Stomach (tissue), 9 donors: Measurements from ENCODE around the gene PKD1L1. TPM values are rescaled to one million over a fixed set of nuclear protein-coding genes. Genes with fewer than 3 reads are reported as not detected.

Source experiments
- DNase-seq, 2 donors: peaks; one replicate each; pipeline versions ENCODE4 v3.0.0 to v3.0.0-alpha.2; 2013 to 2019
- H3K27ac ChIP-seq, 5 donors: fragments of 200-600 bp in 4 of 5; sonication (generic) in 4 of 5; one replicate each; pipeline ENCODE4 v1.5.1; 2013 to 2019; ENCODE audit warnings: mild to moderate bottlenecking in 1 of 5, moderate library complexity in 1 of 5
- H3K27me3 ChIP-seq, 3 donors: fragments of 200-600 bp; sonication (generic); one replicate each; pipeline ENCODE4 v1.5.1; 2017 to 2019; ENCODE audit warnings: mixed run types in 1 of 3
- H3K36me3 ChIP-seq, 4 donors: fragments of 200-600 bp; sonication (generic); 1 replicate in 3 of 4; 2 replicates in 1 of 4; pipeline ENCODE4 v1.5.1; 2016 to 2019
- H3K4me1 ChIP-seq, 4 donors: fragments of 200-600 bp; sonication (generic); one replicate each; pipeline ENCODE4 v1.5.1; 2016 to 2019
- H3K4me3 ChIP-seq, 4 donors: fragments of 200-600 bp; sonication (generic) in 3 of 4; one replicate each; pipeline ENCODE4 v1.5.1; 2016 to 2019; ENCODE audit warnings: mild to moderate bottlenecking in 1 of 4
- H3K9me3 ChIP-seq, 4 donors: fragments of 200-600 bp; sonication (generic); one replicate each; pipeline ENCODE4 v1.5.1; 2016 to 2019
- CTCF ChIP-seq, 7 experiments: fragments of 450-650 bp in 4 of 7; fragments of 200-600 bp in 3 of 7; sonication (generic) in 3 of 7; IDR thresholded peaks; one replicate each; pipeline ENCODE4 v1.5.1; 2016 to 2019; ENCODE audit warnings: antibody characterized with exemption in 7 of 7, control low read depth in 2 of 7, mild to moderate bottlenecking in 1 of 7
- EP300 ChIP-seq: sonication (generic); formaldehyde crosslinking; IDR thresholded peaks from one replicate; pipeline ENCODE4 v1.6.1; 2017; ENCODE audit warnings: antibody characterized with exemption
- POLR2A ChIP-seq, 4 donors: fragments of 450-650 bp; IDR thresholded peaks; one replicate each; pipeline ENCODE4 v1.6.1; 2016; ENCODE audit warnings: antibody characterized with exemption in 4 of 4, control low read depth in 2 of 4, mild to moderate bottlenecking in 1 of 4, moderate library complexity in 1 of 4
- POLR2AphosphoS5 ChIP-seq, 3 donors: sonication (generic); formaldehyde crosslinking; IDR thresholded peaks; one replicate each; pipeline ENCODE4 v1.6.1; 2016; ENCODE audit warnings: antibody characterized with exemption in 3 of 3
- WGBS, 5 donors: extraction: QIAGEN DNeasy Blood & Tissue Kit in 3 of 5; methylation state at CpG; one replicate each; pipeline versions ENCODE4 v1.1.5 to v1.1.7; 2013 to 2018; 5-methylcytosine and 5-hydroxymethylcytosine counted together
- intact Hi-C: fragments of 100-400 bp; cut with DNase I; formaldehyde crosslinking; loops from one replicate; pipeline ENCODE4 v1.15.1; 2023; ENCODE audit warnings: low total_unique reads
- polyA plus RNA-seq, 3 donors: library from polyadenylated mRNA; stranded (reverse); fragments of 200-250 nt; gene quantifications; one replicate each; pipeline ENCODE4 v1.2.3, GENCODE V29; 2013
- total RNA-seq, 5 donors: library from RNA; depleted of rRNA; stranded (reverse); fragments of >200 nt; gene quantifications; one replicate each; pipeline versions ENCODE4 v1.1.0 to v1.2.3, GENCODE V29; 2014 to 2016
- donor health status: healthy with polysubstance abuse.
- donor health status: Bipolar disorder and iron deficiency.
- donor health status: healthy.

PKD1L1 gene
- total and polyA plus RNA-seq, 8 donors, result under 0.01 to 1.2 (median 0.10) TPM; not detected in 2

DNA sequence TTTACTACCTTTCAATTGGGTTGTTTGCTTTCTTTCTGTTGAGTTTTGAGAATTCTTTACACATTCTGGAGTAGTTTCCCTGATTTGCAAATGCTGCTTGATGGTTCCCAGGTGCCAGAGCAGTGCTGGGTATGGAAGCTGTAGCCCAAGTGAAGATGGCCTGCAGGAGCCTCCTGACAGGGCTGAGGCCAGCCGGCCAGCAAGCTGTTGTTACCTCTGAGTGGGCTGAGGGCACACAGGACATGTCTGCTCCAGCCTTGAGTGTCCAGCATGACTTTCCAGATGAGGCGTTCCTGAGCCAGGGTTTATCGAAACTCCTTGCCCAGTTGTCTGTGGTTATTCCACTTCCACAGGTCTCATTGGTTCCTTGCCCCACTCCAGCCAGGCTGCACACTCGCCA is 201.8 kb downstream of the PKD1L1 start:
- Histone ChIP-seq H3K4me3 (no peak overlapping the region), H3K9me3 (no peaks in the 10 kb centered on the region), H3K36me3 (no peaks in the 10 kb centered on the region), H3K27ac (no peak overlapping the region), H3K27me3 (peaks cover 0 to 3% (median 0%) of the 10 kb centered on the region in 3 donors), H3K4me1 (peaks cover 0 to 6% (median 0%) of the 10 kb centered on the region in 4 donors)
- WGBS, 5 donors, result 69 to 100% (median 72%) methylated on average over 2 to 4 of the region's 4 CpGs
- DNase-seq, result no peak
- intact Hi-C loops, result no loop called here
- TF ChIP-seq EP300 (no peak), CTCF (IDR thresholded peaks at IDR 0.05) (no peak), POLR2AphosphoS5 (IDR thresholded peaks at IDR 0.05) (no peak), POLR2A (IDR thresholded peaks at IDR 0.05) (no peak)

- Histone ChIP-seq H3K4me3 (no peak overlapping the region), H3K4me1 (peaks cover 0 to 6% (median 0%) of the 10 kb centered on the region in 4 donors), H3K9me3 (no peaks in the 10 kb centered on the region), H3K36me3 (no peaks in the 10 kb centered on the region), H3K27me3 (peaks cover 0 to 3% (median 0%) of the 10 kb centered on the region in 3 donors), H3K27ac (no peak overlapping the region)
- no peak for DNase-seq
- 86 to 96% (median 93%) methylated on average over 8 of the region's 8 CpGs for WGBS, 5 donors
- TF ChIP-seq EP300 (no peak), POLR2A (IDR thresholded peaks at IDR 0.05) (no peak), POLR2AphosphoS5 (IDR thresholded peaks at IDR 0.05) (no peak), CTCF (IDR thresholded peaks at IDR 0.05) (no peak)
- intact Hi-C loops, result no loop called here
Measured at GRCh38 chr7:47744883-47745282, 203.4 kb downstream of the PKD1L1 start.

DNA sequence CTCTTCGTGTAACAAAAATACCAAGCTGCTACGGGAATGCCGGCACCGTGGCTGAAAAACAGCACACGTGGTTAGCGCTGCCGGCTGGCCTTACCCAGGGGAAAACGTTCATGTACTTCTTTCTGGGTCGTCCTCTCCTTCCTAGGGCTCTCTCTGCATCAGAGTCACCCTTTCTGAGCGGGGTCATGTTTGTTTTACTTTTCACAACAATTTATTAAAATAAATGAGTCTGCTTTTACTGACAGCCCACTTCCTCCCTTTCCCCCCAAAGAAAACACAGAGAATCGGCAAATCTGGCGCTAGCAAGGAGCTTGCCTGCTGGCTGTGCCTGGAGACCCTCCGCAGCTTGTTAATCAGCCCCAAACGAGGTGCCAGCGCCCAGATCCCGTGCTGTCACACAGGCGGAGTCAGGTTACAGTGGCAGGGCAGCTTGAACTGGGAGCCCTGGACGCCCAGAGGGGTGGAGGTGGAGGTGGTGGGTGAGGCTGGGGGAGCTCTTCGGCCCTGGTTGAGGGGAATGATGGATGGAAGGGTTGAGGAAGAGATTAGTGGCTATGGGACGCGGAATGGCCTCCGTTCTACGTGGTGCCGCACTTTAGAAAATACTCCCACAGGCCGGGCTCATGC is 204.2 kb downstream of the PKD1L1 start:
- Histone ChIP-seq H3K36me3 (no peaks in the 10 kb centered on the region), H3K4me3 (no peak overlapping the region), H3K4me1 (peaks cover 0 to 6% (median 0%) of the 10 kb centered on the region in 4 donors), H3K9me3 (no peaks in the 10 kb centered on the region), H3K27me3 (peaks cover 0 to 3% (median 0%) of the 10 kb centered on the region in 3 donors), H3K27ac (no peak overlapping the region)
- 38 to 50% (median 42%) methylated on average over 25 of the region's 25 CpGs for WGBS, 5 donors
- intact Hi-C loops, result no loop called here
- peak in 1 of 2 donors; percentile 44 for DNase-seq
- TF ChIP-seq POLR2A (IDR thresholded peaks at IDR 0.05) (no peak), POLR2AphosphoS5 (IDR thresholded peaks at IDR 0.05) (no peak), CTCF (IDR thresholded peaks at IDR 0.05) (no peak)

DNA sequence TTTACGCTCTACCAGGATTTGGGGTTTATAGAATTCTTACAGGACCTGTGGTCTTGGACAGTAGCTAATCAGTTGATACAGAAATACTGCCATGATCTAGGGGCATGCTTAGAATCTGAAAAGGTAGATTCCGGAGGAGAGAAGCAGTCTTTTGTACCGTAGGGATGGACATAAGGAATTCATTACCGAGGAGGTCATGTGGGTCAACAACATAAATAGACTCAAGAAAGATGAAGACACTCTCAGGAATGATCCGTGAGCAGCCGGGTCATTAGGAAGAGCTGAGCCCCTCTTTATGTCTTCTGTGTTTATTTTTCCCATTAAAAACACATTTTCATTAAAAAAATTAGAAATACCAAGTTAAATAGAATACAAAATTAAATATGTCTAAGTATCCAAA is 206.3 kb downstream of the PKD1L1 start:
- intact Hi-C loops, result no loop called here
- Histone ChIP-seq H3K36me3 (no peaks in the 10 kb centered on the region), H3K27me3 (peaks cover 0 to 3% (median 0%) of the 10 kb centered on the region in 3 donors), H3K9me3 (no peaks in the 10 kb centered on the region), H3K4me3 (no peak overlapping the region), H3K4me1 (peaks cover 0 to 6% (median 0%) of the 10 kb centered on the region in 4 donors), H3K27ac (no peak overlapping the region)
- TF ChIP-seq POLR2AphosphoS5 (IDR thresholded peaks at IDR 0.05) (no peak), POLR2A (IDR thresholded peaks at IDR 0.05) (no peak), CTCF (IDR thresholded peaks at IDR 0.05) (no peak), EP300 (no peak)
- DNase-seq, result no peak
- 59 to 90% (median 82%) methylated on average over 6 of the region's 6 CpGs for WGBS, 5 donors
